GM19324 (cell line): ENCODE measurements around the gene NDUFS6.

ENCODE experiments used
- ATAC-seq: cut with Tn5 transposase; IDR thresholded peaks from one replicate; pipeline ENCODE4 v1.9.1; 2021; ENCODE audit warnings: mild to moderate bottlenecking, moderate library complexity; ENCODE audit not compliant: unreplicated experiment, low FRiP score

NDUFS6 gene

GRCh38 chr5:1765141-1765879 lies 35.9 kb upstream of the NDUFS6 start:
- no peak for ATAC-seq

GRCh38 chr5:1765880-1766235 lies 35.3 kb upstream of the NDUFS6 start:
- no peak for ATAC-seq

DNA sequence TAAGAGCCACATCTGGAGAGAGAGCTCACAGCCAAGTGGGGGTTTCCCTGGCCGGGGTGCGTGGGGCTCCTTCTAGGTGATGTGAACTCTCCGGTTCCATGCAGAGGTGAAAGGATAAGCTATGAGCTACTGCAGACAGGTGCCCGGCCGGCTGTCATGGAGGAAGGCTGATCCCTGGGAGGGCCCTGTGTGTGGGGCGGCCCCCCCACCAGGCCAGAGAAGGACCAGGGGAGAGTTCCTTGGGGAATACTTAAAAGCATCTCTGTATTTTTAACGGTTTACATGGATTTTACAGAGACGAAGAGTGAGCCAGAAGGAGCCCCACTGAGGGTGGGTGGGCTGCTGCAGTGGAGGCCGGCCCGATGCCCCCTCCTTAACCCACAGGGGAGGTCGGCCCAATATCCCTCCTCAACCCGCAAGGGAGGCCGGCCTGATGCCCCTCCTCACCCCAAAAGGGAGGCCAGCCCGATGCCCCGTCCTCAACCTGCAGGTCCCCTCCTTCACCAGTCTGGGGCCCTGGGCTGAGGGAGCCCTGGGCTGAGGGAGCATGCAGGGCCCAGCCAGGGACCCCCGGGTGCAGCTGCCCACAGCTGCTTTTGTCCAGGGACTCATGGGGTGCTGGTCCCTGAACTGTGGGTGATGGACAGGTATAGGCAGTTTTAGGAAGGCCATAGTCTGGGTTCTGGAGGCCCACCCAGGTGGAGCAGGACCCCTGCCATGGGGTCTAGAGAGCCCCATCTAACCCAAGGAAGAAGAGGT lies 33.5 kb upstream of the NDUFS6 start:
- no peak for ATAC-seq

- no peak for ATAC-seq
Observed at GRCh38 chr5:1768283-1769000, 32.8 kb upstream of the NDUFS6 start.

GRCh38 chr5:1769017-1769640 lies 32.1 kb upstream of the NDUFS6 start:
- no peak for ATAC-seq

GRCh38 chr5:1769752-1770442 lies 31.3 kb upstream of the NDUFS6 start:
- no peak for ATAC-seq

- ATAC-seq, result no peak
Observed at GRCh38 chr5:1770443-1770802, 30.8 kb upstream of the NDUFS6 start.

DNA sequence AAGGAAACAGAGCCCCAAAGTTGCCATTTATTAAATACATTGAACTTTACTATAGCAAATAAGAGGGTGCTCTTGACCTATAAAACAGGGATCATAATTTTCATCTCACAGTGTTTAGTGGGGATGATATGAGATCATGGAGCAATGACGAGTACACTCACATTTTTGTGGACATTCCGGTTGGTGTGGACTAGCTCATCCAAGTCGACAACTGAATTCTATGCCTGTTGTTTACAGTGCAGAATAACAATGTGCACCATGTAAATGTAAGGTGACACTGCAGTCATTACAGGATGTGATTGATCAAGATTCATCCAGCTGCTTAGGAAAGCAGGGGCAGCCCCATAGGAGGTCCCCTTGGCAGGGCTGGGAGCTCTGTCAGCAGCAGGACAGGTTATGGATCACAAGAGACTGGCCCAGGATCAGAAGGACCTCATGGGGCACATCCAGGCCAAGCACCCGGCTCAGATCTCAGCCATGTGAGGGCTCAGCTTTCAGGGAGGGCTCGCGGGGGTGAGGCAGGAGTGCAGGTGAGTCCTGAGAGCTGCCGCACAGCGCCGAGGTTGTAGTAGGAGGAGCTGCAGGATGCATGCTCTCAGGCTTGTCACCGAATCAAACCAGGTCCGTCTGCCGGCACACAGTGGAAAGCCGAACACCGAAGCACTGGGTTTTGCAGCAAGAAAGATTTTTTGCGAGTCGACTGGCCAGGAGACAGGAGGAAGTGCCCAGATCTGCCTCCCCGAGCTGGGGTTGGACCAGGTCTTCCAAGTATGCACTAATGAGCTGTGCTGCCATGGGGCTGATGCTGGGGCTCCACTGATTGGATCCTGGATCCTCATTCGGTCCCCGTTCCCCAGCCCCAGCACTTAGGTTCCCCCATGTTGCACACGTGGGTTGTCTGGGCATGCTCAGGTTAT lies 29.8 kb upstream of the NDUFS6 start:
- ATAC-seq, result no peak

GRCh38 chr5:1772634-1773033 lies 28.6 kb upstream of the NDUFS6 start:
- ATAC-seq, result no peak

- ATAC-seq, result no peak
Observed at GRCh38 chr5:1776831-1777230, 24.4 kb upstream of the NDUFS6 start.

DNA sequence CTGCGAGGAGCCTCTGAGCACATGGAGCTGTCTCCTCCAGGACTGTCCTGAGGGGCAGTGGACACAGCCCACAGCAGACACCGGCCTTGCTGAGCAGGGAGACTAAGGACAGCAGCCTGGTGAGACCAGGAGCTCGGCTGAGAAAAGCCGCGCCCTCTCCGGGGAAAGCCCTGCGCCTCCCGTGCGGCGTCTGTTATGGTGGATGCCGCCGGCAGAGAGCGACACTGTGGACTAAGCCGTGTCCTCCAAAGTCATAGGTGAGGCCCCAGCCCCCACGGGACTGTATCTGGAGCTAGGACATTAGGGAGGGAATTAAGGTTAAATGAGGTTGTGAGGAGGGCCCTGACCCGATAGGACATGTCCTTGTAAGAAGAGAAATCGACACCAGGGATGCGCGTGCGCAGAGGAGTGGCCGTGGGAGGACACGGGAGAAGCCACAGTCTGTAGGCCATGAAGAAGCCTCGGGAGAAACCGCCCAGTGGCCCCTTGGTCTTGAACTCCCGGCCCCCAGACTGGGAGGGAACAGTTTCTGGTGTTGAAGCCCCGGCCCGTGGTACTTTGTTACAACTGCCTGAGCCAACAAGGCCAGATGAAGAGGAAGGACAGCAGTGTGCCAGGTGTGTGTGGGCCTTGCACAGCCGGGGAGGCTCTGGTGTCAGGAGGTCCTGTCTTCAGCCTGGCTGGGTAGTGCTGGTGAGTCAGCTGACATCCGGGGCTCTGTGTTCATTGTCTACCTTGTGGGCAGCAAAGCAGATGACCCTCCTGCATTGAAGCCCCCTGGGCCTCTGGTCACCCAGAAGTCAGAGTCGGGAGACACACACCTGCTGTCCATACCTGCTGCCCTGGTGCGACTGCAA lies 23.7 kb upstream of the NDUFS6 start:
- no peak for ATAC-seq

- no peak for ATAC-seq
Observed at GRCh38 chr5:1778138-1779020, 22.8 kb upstream of the NDUFS6 start.

GRCh38 chr5:1779021-1779680 lies 22.1 kb upstream of the NDUFS6 start:
- ATAC-seq, result no peak

GRCh38 chr5:1779782-1780613 lies 21.2 kb upstream of the NDUFS6 start:
- no peak for ATAC-seq

DNA sequence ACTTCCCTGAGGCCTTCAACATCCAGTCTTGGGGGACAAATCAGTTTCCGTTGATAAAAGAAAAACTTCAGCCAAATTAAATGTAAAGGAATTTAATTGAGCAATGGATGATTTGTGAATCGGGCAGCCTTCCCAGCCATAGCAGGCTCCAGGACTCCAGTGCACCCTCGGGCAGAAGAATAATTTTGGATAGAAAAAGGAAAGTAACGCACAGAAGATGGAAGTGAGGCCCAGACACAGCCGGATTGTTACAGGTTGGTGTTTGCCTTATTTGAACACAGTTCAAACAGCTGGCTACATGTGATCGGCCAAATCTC lies 20.6 kb upstream of the NDUFS6 start:
- ATAC-seq, result no peak

DNA sequence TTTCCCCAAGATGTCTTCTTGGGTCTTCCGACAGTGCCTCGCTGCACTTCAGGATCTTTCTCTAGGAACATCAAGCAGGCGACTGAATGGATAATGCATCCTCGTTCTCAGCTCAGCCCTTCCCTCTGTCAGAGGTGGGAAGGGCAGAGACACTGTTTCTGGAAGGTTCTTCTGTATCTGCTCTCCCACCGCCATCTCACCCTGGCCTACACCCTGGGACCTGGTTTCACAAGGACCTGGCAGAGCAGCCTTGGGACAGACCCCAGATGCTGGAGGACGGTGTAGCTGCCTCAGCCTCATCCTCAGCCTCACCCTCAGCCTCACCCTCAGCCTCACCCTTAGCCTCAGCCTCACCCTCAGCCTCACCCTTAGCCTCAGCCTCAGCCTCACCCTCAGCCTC lies 20.1 kb upstream of the NDUFS6 start:
- no peak for ATAC-seq
